Upper lobe of left lung (tissue), 6 donors: Measurements from ENCODE around the gene ANKRD24. TPM values are rescaled to one million over a fixed set of nuclear protein-coding genes. Genes with fewer than 3 reads are reported as not detected.
"Not testable (repeated sequence)": the region's sequence is repeated elsewhere in the genome, so short reads cannot be mapped to it uniquely, and the experiment has no call there.

Source experiments
- ATAC-seq, 2 donors: fragments of 200-7000 bp; cut with Tn5 transposase; one replicate each; pipeline ENCODE4 v1.9.1; 2022; ENCODE audit warnings: mild to moderate bottlenecking in 2 of 2, moderate library complexity in 2 of 2; ENCODE audit not compliant: low FRiP score in 2 of 2
- DNase-seq, 2 donors: peaks; one replicate each; pipeline ENCODE4 v3.0.0-alpha.2; 2019 to 2020
- H3K27ac ChIP-seq, 4 donors: fragments of 200-600 bp; sonication (generic); one replicate each; pipeline ENCODE4 v1.5.1; 2016 to 2019
- H3K27me3 ChIP-seq, 4 donors: fragments of 200-600 bp; sonication (generic); one replicate each; pipeline ENCODE4 v1.5.1; 2017 to 2019
- H3K36me3 ChIP-seq, 4 donors: fragments of 200-600 bp; sonication (generic); one replicate each; pipeline ENCODE4 v1.5.1; 2016 to 2019
- H3K4me1 ChIP-seq, 4 donors: fragments of 200-600 bp; sonication (generic); one replicate each; pipeline ENCODE4 v1.5.1; 2018 to 2019
- H3K4me3 ChIP-seq, 4 donors: fragments of 200-600 bp; sonication (generic); one replicate each; pipeline ENCODE4 v1.5.1; 2017 to 2019; ENCODE audit warnings: mild to moderate bottlenecking in 2 of 4, moderate library complexity in 1 of 4
- H3K9me3 ChIP-seq, 4 donors: fragments of 200-600 bp; sonication (generic); one replicate each; pipeline ENCODE4 v1.5.1; 2018 to 2019
- CTCF ChIP-seq, 6 experiments: fragments of 450-650 bp in 4 of 6; fragments of 200-600 bp in 2 of 6; sonication (generic) in 2 of 6; IDR thresholded peaks; one replicate each; pipeline ENCODE4 v1.5.1; 2016 to 2019; ENCODE audit warnings: antibody characterized with exemption in 6 of 6
- EP300 ChIP-seq, 4 donors: sonication (generic); formaldehyde crosslinking; IDR thresholded peaks; one replicate each; pipeline ENCODE4 v1.5.1; 2017; ENCODE audit warnings: antibody characterized with exemption in 4 of 4, control low read depth in 2 of 4
- POLR2A ChIP-seq, 4 donors: fragments of 450-650 bp; IDR thresholded peaks; one replicate each; pipeline ENCODE4 v1.5.1; 2016 to 2017; ENCODE audit warnings: antibody characterized with exemption in 4 of 4, mild to moderate bottlenecking in 2 of 4
- POLR2AphosphoS5 ChIP-seq, 2 donors: sonication (generic); formaldehyde crosslinking; IDR thresholded peaks; one replicate each; pipeline ENCODE4 v1.5.1; 2017; ENCODE audit warnings: antibody characterized with exemption in 2 of 2
- WGBS, 2 donors: methylation state at CpG; one replicate each; pipeline ENCODE4 v1.1.5; 2017 to 2018; 5-methylcytosine and 5-hydroxymethylcytosine counted together
- total RNA-seq, 6 donors: library from RNA; depleted of rRNA in 4 of 6; stranded (reverse); fragments of >200 nt in 4 of 6; gene quantifications; one replicate each; pipeline versions ENCODE4 v1.1.0 to v1.2.1, GENCODE V29; 2016 to 2021
- donor health status: DM: no; HTN: no; CAD: no; lungs with moderate emphysema.
- donor health status: DM: no; HTN: yes; CAD: no; lungs with severe emphysema.

Gene ANKRD24
- total RNA-seq, 6 donors from 2014 or later: 0.46 to 10.5 (median 1.3) TPM

DNA sequence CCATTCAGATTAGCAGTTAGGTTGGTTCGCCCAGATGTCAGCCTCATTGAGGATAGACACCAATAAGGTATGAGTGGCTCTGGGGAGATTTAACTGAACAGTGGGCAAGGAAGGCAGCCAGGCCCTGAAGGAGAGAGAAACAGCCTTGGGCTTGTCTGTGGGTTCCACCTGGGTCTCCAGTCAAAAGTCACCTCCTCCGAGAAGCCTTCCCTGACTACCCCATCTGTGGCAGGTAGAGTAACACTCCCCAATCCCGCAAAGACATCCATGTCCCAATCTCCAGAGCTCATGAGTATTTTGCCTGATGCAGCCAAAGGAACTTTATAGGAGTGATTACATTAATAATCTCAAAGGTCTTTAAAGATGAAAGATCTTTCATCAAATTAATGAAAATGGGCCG lies 56.3 kb downstream of the ANKRD24 start:
- DNase-seq (no peak), ATAC-seq (no peak)
- Histone ChIP-seq H3K27ac (no peak overlapping the region), H3K4me1 (no peaks in the 10 kb centered on the region), H3K36me3 (no peaks in the 10 kb centered on the region), H3K9me3 (peaks cover 0 to 13% (median 8%) of the 10 kb centered on the region in 4 donors), H3K4me3 (no peak overlapping the region), H3K27me3 (no peaks in the 10 kb centered on the region)
- no peak for TF ChIP-seq POLR2A (IDR thresholded peaks at IDR 0.05)
- 87 to 97% methylated on average over 4 of the region's 4 CpGs for WGBS, 2 donors

DNA sequence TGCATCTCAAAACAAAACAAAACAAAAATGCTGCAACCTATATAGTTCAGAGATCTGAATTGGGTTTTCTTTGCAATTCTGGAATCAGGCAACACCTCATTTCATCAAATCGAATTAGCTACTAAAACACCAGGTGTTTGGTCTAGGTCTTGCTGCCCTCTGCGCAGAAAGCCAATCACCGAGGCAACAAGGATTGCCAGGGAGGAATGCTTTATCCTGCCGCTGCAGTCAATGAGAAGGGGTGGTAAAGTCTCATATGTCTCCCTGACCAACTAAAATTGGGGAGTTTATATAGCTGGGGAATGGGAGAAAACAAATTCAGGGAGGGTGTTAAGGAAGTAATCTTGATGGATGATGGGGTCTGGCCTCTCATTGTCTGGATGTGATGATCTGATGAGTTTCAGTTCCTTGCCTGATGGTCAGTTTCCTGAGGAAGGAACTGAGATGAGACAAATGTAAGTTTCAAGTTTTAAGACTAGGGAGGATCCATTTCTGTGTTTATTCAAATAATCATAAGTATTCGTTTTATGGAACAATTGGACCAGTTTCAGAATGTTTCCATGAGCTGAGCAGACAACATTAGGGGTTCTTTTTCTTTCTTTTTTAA lies 59.4 kb downstream of the ANKRD24 start:
- Histone ChIP-seq H3K27me3 (no peaks in the 10 kb centered on the region), H3K4me1 (peaks cover 5 to 7% (median 6%) of the 10 kb centered on the region in 4 donors), H3K4me3 (no peak overlapping the region), H3K27ac (no peak overlapping the region), H3K9me3 (peaks cover 0 to 13% (median 9%) of the 10 kb centered on the region in 4 donors), H3K36me3 (no peaks in the 10 kb centered on the region)
- no peak for ATAC-seq
- 70 to 73% methylated on average over 5 of the region's 5 CpGs for WGBS, 2 donors
- no peak for DNase-seq
- no peak for TF ChIP-seq POLR2A (IDR thresholded peaks at IDR 0.05)
- no peak for TF ChIP-seq CTCF (IDR thresholded peaks at IDR 0.05)
- TF ChIP-seq EP300 (IDR thresholded peaks at IDR 0.05): no peak
- TF ChIP-seq POLR2AphosphoS5 (IDR thresholded peaks at IDR 0.05): no peak

DNA sequence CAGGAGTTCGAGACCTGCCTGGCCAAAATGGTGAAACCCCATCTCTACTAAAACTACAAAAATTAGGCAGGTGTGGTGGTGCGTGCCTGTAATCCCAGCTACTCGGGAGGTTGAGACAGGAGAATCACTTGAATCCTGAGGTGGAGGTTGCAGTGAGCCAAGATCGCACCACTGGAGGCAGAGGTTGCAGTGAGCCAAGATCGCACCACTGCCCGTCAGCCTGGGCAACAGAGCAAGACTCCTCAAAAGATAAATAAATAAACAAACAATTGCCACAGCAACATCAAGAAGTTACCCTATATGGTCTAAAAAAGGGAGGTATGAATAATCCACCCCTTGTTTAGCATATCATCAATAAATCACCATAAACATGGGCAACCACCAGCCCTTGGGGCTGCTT lies 63.4 kb downstream of the ANKRD24 start:
- Histone ChIP-seq H3K9me3 (peaks cover 0 to 13% (median 9%) of the 10 kb centered on the region in 4 donors), H3K4me1 (peaks cover 12 to 18% (median 14%) of the 10 kb centered on the region in 4 donors), H3K36me3 (peaks cover 17 to 27% (median 23%) of the 10 kb centered on the region in 4 donors)
- DNase-seq, H3K27ac ChIP-seq, H3K27me3 ChIP-seq, ATAC-seq, H3K4me3 ChIP-seq: not testable (repeated sequence)
- WGBS, 2 donors: 96 to 98% methylated on average over 6 of the region's 6 CpGs

GRCh38 chr19:4246767-4247593 lies 64.5 kb downstream of the ANKRD24 start, which contains the start of gene YJU2:
YJU2 (plus strand) TSS chr19:4247080; CDS start chr19:4247147, 67 bp downstream.
- peak; percentile 69 to 99 for DNase-seq
- Histone ChIP-seq H3K9me3 (peaks cover 0 to 6% (median 2%) of the 10 kb centered on the region in 4 donors), H3K27ac (peak within 1 kb of the TSS; percentile 96 to 98 (median 97)), H3K4me1 (peaks cover 12 to 18% (median 14%) of the 10 kb centered on the region in 4 donors), H3K4me3 (peak within 1 kb of the TSS; percentile 51 to 69 (median 62)), H3K36me3 (peaks cover 22 to 38% (median 33%) of the 10 kb centered on the region in 4 donors), H3K27me3 (no peaks in the 10 kb centered on the region)
- peak; percentile 69 to 82 for TF ChIP-seq POLR2AphosphoS5 (IDR thresholded peaks at IDR 0.05)
- TF ChIP-seq EP300 (IDR thresholded peaks at IDR 0.05): no peak
- TF ChIP-seq POLR2A (IDR thresholded peaks at IDR 0.05): peak in 3 of 4 donors; percentile 42 to 68 (median 55)
- TF ChIP-seq CTCF (IDR thresholded peaks at IDR 0.05): peak in 5 of 6 experiments; percentile 18 to 39 (median 31)
- peak; percentile 99 for ATAC-seq
- 0 to 1% methylated on average over 31 to 44 of the region's 45 CpGs for WGBS, 2 donors

GRCh38 chr19:4256563-4256962 lies 74.1 kb downstream of the ANKRD24 start:
- Histone ChIP-seq H3K36me3 (peaks cover 41 to 98% (median 91%) of the 10 kb centered on the region in 4 donors), H3K27me3 (no peaks in the 10 kb centered on the region), H3K4me1 (no peaks in the 10 kb centered on the region), H3K9me3 (peaks cover 0 to 6% (median 0%) of the 10 kb centered on the region in 4 donors), H3K4me3 (no peak overlapping the region), H3K27ac (no peak overlapping the region)
- WGBS, 2 donors: 96 to 100% methylated on average over 3 to 4 of the region's 4 CpGs
- TF ChIP-seq POLR2A (IDR thresholded peaks at IDR 0.05): no peak
- TF ChIP-seq POLR2AphosphoS5 (IDR thresholded peaks at IDR 0.05): no peak
- TF ChIP-seq EP300 (IDR thresholded peaks at IDR 0.05): no peak
- TF ChIP-seq CTCF (IDR thresholded peaks at IDR 0.05): no peak
- ATAC-seq (no peak), DNase-seq (no peak)
